Activated CD4-positive, CD25-positive, alpha-beta regulatory T cell treated with anti-CD3 and anti-CD28 coated beads, Interleukin-2, amount 50 U/mL, for 72 hours (primary cell): Measurements from ENCODE around the gene PRPF4.
"Not testable (repeated sequence)": the region's sequence is repeated elsewhere in the genome, so short reads cannot be mapped to it uniquely, and the experiment has no call there.

Experiments
- DNase-seq: peaks from one replicate; pipeline ENCODE4 v3.0.0; 2021

PRPF4 gene

GRCh38 chr9:113269355-113269754 is 6.1 kb upstream of the PRPF4 start:
- no peak for DNase-seq

DNA sequence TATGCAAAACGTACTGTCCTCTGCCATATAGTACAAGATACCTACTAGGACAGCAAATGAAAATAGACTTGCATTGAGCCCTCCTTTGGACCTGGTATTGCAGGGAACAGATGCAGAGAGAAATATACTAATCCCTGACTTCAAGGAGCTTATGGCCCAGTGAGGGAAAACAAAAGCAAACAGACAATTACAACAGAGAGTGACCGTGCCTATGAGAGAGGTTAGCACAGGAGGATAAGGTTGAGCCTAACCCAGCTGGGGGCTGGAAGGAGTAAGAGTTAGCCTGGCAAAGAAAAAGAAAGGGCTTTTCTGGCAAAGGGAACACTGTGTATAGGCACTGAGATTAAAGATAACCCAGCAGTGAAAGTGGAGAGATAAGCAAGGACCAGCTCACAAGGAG is 5.6 kb upstream of the PRPF4 start:
- DNase-seq: no peak

DNA sequence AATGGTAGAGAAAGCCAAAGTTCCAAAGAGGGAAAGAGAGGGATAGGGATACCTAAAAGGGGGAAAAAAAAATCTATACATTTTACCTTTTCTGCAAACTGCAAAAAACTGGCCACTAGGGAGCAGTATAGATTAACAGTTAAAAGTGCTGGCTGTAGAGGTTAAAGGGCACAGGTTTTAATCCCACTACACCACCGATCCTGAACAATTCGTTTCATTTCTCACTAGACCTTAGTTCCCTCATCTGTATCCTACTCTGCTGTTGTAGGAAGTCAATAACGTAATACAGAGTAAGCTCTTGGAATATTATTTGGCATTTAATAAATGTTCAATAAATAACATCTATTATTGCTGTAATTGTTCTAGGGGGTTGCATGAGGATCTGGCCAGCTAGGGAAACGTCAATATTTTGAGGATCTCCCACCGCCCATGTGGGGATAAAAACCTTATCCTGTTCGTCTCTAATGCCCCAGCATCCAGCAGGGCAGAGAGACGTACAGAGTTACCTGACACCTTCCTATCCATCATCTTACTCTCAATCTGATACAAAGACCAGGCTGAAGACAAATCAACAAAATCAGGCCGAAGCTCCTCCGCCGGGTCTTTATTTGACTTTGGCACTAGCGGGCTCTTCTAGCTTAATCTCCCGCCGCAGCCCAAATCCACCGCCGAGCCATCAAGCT is 843 bp upstream of the PRPF4 start:
- no peak for DNase-seq

DNA sequence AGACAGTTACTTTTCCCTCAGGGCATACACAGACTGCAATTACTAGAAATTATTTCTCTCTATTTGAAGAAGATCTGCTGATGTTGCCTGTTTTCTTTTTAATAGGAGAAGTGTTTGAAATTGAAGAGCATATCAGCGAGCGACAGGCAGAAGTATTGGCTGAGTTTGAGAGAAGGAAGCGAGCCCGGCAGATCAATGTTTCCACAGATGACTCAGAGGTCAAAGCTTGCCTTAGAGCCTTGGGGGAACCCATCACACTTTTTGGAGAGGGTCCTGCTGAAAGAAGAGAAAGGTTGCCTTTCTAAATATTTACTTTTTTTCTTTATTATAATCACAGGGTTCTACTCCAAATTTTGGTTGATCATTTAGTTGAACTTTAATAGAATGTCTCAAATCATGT is 3.4 kb downstream of the PRPF4 start:
- DNase-seq: no peak

- no peak for DNase-seq
These were observed 5.9 kb downstream of the PRPF4 start for GRCh38 chr9:113281356-113281755.

- DNase-seq: no peak
These were observed 13.6 kb downstream of the PRPF4 start for GRCh38 chr9:113289091-113289490.

GRCh38 chr9:113290052-113290607 is 14.7 kb downstream of the PRPF4 start:
- DNase-seq: no peak

- no peak for DNase-seq
These were observed 17.9 kb downstream of the PRPF4 start for GRCh38 chr9:113293285-113293878.

DNA sequence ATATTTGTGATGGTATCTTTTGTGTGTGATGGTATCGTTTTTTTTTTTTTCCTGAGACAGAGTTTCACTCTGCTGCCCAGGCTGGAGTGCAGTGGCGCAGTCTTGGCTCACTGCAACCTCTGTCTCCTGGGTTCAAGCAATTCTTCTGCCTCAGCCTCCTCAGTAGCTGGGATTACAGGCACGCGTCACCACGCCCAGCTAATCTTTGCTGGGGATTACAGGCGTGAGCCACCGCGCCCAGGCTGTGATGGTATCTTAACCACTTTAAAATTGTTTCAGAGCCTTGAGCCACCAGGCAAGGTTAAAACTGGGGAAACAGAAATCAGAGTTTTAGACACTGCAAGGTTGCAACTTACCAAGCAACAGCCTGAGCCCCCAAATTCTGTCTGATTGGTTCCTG is 20.8 kb downstream of the PRPF4 start:
- not testable (repeated sequence) for DNase-seq

DNA sequence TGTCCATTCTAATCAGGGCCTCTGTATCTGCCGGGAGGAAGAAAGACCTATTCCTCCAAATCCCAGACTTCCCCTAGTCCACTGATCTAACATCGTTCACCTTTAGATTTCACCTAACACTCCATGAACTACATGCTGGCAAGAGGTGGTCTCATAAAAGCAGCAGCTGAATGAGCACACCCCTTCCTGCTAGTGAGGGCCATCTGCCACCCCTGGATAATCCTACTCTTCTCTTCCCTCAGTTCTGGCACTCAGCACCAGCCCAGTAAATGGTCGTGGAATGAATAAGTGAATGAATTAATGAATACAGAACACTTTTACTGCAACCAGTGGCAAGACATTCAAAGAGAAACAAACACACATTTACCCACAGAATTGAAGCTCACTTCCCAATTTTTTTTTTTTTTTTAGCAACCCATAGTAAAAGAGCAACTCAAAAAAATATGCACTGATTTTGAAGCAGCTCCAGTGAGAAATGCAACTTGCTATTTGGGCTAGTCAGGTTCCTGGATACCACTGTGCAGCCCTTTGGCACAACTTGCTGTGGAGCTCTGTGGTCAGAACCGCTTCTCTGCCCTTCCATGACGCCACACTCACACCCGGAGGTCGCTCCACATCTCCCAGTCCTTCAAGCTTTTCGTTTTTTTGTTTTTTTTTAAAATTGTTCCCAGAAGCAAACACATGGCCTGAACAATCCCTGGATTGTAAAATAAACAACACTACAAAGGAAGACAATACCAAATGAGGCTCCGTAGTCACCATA is 21.5 kb downstream of the PRPF4 start:
- DNase-seq: no peak

DNA sequence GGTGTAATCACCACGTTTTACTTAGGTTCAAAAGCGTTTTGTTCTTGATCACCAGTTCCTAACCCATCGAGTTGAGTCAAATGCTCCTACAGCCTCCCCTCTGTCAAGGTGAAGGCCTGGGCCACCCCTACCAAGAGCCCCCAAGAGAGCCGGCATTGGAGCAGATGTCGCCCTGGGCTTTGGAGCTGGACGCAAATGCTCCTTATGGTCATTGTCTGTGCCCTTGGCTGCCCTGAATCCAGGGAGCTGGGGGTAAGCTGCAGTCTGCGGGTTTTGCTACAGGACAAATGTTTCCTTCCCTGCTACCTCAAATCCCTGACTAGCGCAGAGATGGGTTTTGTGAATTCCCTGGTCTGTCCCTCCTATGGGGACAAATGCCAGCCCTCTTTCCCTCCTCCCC is 22.9 kb downstream of the PRPF4 start:
- no peak for DNase-seq

GRCh38 chr9:113298924-113299770 is 23.7 kb downstream of the PRPF4 start:
- no peak for DNase-seq

- no peak for DNase-seq
These were observed 24.4 kb downstream of the PRPF4 start for GRCh38 chr9:113299800-113300292.

- no peak for DNase-seq
These were observed 26.1 kb downstream of the PRPF4 start for GRCh38 chr9:113301548-113301947.

DNA sequence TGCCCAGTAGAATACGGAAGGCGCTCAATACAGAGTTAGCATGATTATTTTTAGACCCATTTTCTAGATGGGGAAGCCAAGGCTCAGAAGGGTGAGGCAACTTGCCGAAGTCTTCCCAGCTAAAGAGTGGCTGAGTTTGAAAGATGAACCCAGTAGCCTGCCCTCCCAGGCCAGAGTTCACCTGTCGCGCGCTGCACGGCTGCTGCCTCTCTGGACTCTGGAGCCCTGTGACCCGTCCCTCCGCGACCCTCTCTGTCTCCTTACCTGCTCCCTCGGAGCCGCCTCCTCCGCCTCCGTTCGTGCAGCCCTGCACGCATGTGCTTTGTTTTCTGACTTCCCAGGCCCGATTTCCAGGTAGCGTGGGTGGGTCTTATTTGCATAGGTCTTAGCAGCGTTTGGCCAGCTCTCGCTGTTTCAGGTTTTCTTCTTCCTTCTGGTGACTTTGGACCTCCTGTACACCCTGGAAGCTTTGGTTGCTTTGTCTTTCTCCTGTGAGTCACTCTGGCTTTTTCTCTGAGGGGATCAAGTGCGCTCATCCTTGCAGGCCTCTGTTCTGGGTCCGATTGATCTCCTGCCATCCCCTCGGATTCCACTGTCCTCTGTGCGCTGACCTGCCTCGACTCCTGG is 27.4 kb downstream of the PRPF4 start, which contains the start of gene RNF183:
RNF183 (minus strand) TSS at position 585 of the 627 bp plus-strand sequence. CDS start 5,192 bp downstream, outside the sequence.
- no peak for DNase-seq

DNA sequence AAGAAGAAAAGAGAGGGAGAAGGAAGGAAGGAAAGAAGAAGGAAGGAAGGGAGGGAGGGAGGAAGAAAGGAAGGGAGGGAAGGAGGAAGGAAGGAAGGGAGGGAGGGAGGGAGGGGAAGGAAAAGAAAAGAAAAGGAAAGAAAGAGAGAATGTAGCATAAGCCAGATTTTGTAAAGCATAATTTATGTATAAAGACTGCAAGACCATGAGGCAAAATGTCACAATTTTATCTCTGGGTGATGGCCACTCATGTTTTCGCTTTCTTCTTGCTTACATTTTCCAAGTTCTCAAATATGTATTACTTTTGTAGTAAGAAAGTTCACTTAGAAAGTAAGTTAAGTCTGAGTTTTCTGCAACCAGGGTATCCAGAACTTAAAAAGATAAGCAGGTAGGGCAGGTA is 31.1 kb downstream of the PRPF4 start:
- no peak for DNase-seq

DNA sequence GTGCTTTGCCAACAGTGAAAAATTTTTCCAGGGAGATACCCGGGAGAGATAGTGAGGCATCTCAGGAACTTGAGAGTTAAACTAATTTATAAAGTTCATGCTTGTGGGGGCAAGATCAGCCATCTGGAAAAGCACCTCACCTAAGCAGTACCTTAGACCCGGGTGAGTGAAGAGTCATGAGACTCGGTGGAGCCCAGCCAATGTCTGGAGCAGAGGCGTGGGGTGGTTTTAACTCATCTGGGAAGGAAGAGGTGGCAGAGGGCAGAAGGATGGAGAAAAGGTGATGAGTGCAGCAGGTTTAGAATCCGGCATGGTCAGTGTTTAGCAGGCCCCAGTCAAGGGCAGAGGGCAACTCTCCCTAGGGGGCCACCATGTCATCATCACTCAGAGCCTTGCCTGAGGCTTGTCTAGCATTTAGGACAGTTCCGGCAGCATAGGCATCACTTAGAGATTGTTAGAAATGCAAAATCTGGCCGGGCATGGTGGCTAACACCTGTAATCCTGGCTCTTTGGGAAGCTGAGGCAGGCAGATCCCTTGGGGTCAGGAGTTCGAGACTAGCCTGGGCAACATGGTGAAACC is 32.0 kb downstream of the PRPF4 start:
- DNase-seq: no peak

GRCh38 chr9:113309204-113309813 is 33.9 kb downstream of the PRPF4 start:
- no peak for DNase-seq

- DNase-seq: no peak
These were observed 35.1 kb downstream of the PRPF4 start for GRCh38 chr9:113310538-113310937.

DNA sequence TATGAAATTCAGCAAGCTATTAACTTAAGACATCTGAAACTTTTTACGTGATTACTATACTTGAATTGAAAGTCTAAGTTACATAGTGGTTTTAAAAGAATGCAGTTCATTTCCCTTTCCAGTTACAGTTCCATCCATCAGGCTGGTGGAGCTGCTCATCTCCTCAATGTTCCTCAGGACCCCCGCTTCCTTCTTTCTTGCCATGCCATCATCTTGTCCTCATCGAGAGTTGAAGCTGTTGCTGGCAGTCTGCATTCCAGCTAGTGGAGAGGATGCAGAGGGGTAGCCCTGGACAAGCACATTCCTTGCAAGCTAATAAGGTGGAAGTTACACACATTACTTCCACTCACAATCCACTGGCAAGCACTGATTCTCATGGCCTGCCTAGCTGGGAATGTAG is 36.5 kb downstream of the PRPF4 start:
- DNase-seq: no peak

DNA sequence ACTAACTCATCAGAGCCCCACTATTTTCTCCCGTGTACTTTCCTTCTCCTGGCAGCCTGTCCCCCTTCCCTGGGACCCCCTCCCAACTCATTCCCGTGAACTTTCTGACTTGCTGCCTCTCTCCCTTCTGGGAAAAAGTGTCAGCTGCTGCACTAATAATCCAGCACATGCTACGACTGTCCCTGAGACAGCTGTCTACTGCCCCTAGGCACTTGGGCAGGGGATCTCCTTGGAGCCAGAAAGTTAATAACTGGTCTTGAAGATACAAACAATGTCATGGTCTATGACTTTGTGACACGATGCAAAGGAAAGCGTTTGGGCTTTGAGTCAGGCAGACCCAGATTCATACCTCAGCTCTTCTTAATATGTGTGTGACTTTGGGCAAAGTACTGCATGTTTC is 37.8 kb downstream of the PRPF4 start:
- DNase-seq: no peak
